GM18868 (cell line): Measurements from ENCODE around the gene RAPGEF6.

Experiments
- ATAC-seq: cut with Tn5 transposase; IDR thresholded peaks from one replicate; pipeline ENCODE4 v1.9.1; 2021; ENCODE audit warnings: mild to moderate bottlenecking, moderate library complexity; ENCODE audit not compliant: unreplicated experiment

Gene RAPGEF6

GRCh38 chr5:131550606-131551005 is 84.4 kb downstream of the RAPGEF6 start:
- no peak for ATAC-seq

DNA sequence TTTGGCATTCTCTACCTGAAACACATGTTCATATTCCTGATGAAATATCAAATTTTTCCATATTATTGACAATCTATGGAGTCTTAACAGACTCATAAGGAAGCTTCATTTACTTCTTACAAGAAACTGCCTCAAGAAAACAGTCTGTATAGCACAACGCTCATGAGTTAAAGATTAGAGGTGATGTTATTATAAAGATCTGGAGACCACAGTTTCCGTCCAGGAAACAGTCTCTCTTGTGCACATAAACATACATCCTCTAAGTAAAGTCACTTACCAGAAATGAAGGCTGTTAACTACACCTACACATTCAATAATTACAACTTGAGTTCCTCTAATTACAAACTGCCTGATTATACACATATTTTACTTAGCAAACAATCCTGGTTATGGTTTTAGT is 86.9 kb downstream of the RAPGEF6 start:
- no peak for ATAC-seq

- no peak for ATAC-seq
Measured at GRCh38 chr5:131545845-131546244, 89.2 kb downstream of the RAPGEF6 start.

DNA sequence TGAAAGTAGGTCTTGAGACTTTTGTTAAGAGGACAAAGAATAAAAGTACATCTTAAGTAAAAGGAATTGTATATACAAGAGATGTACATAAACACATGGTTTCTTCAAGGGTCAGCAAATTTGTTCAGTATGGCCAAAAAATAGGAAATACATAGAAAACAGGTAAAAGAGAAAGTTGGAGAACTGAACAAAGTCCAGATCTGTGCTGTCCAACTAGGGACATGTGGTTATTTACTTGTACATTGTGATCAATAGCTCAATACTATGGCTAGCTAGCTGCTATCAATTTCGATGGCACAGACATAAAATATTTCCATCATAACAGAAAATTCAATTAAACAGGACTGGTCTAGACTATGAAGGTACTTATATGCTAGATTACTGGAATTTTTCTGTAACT is 92.3 kb downstream of the RAPGEF6 start:
- ATAC-seq = no peak

- no peak for ATAC-seq
Measured at GRCh38 chr5:131541762-131542161, 93.3 kb downstream of the RAPGEF6 start.

DNA sequence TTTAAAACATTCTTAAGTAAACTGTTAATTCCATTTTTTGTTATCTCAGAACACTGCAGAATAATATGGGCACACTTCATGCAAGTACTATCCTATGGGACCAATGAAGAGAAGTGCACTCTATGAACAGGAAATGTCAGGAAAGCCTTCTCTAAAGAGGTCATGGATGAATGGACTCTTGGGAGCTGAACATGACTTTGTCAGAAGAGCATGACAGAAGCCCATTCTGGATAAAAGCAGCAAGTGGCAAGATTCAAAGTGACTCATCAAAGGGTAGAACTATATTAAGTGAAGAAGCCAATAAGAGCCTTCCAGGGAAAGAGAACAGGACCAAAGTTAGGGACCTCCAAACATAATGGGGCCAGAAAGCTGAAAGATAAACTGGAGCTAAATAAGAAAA is 94.0 kb downstream of the RAPGEF6 start:
- ATAC-seq = no peak

DNA sequence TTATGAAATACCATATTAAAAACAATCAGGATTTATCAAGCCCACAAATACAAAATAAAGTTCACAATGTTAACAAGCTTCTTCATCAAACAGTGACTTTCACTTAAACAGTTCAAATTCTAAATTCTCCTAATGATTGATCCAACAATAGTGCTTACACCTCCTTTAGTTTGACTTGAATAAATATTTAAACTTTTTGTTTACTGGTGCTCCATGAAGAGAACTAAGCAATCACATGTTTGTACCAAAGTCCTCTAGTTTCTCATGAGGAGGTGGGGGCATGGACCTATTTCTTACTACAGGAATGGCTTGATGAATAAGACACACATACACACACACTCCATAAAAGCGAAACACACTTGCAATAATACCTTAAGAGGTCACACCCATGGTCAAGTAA is 95.8 kb downstream of the RAPGEF6 start:
- no peak for ATAC-seq

DNA sequence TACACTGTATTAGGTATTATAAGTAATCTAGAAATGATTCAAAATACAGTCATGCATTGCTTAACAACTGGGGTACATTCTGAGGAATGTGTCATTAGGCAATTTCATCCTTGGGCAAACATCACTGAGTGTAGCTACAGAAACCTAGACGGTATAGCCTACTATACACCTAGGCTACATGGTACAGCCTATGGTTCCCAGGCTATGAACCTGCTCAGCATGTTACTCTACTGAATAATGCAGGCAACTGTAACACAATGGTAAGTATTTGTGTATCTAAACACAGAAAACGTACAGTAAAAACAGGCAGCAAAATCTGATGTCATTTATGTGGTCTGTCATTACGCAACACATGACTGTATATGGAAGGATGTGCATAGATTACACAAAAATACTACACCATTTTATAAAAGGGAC is 96.8 kb downstream of the RAPGEF6 start:
- ATAC-seq = no peak

DNA sequence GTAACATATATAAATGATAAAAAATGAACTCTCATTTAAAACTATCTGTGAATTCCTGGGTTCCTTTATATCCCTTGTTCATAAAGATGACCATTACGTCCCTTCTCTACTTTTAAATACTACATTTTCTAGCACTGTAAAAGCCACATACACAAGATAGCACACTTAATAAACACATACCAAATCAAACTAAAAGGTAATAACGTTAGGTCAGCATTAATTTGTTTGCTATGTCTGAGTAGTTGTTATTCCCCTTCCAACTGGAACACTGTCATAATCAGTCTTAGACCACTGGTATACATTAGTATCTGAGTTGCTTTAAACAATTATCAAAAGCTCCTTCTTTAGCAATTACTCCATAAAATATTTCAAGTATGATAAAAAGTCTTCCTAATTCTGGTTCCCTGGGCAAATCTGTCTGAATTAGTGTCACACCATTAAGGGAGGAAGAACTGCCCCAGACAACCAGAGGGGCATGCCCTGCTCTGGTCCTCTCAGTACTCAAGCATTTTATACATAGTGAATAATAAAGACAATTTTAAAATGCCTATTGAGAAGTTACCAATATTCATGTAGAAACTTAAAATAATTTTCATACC is 98.1 kb downstream of the RAPGEF6 start:
- ATAC-seq = peak; percentile 9

GRCh38 chr5:131536211-131536826 is 98.7 kb downstream of the RAPGEF6 start:
- peak; percentile 95 for ATAC-seq

DNA sequence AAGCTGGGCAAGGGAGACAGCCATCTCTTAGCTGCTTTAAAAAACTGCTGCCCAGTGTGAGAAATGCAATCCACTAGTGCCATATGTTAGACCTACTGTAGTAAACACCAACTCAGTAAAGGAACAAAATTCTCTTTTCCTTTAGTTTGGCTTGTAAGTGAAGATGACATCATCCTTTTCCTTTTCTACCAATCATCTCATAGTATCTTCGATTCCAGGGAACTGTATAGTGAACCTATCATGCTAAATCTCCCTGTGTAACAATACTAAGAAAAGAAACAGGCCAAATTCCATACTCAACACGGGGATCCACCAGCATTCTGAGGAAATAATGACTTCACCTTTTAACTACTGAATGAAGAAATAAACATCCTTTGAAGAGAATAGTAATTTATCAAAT is 100.1 kb downstream of the RAPGEF6 start:
- ATAC-seq = no peak

- no peak for ATAC-seq
Measured at GRCh38 chr5:131533836-131534235, 101.2 kb downstream of the RAPGEF6 start.

- no peak for ATAC-seq
Measured at GRCh38 chr5:131532031-131532640, 102.9 kb downstream of the RAPGEF6 start.

GRCh38 chr5:131530706-131531331 is 104.2 kb downstream of the RAPGEF6 start:
- no peak for ATAC-seq

GRCh38 chr5:131528682-131529081 is 106.3 kb downstream of the RAPGEF6 start:
- peak; percentile 65 for ATAC-seq

- no peak for ATAC-seq
Measured at GRCh38 chr5:131525805-131526204, 109.2 kb downstream of the RAPGEF6 start.

- no peak for ATAC-seq
Measured at GRCh38 chr5:131524431-131524830, 110.6 kb downstream of the RAPGEF6 start.

DNA sequence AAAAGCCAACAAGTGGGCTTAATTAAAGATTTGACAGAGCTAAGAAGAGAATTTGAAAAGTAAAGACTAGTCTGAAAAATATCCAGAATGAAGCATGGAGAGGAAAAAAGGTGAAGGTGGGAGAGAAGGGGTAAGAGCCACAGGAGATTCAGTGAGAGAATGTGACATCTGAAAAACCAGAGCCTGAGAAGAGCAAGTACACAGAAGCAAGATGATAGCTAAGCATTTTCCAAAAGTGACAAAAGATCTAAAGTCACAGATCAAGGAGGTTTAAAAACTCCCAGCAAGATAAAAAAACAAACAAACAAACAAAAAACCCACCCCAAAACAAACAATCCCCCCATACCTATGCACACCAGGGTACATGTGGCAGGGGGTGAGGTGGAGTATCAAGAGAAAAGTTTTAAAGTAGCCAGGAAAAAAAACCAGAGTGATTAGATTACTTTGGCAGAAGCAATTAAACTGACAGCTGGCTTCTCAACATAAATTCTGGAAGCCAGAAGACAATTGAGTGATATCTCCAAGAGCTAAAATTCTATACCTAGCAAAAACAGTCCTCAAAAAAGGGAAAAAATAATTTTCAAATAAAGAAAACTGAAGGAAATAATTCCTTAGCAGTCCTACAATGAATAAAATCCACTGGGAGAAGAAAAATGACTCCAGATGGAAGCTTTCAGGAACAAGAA is 111.4 kb downstream of the RAPGEF6 start:
- no peak for ATAC-seq

DNA sequence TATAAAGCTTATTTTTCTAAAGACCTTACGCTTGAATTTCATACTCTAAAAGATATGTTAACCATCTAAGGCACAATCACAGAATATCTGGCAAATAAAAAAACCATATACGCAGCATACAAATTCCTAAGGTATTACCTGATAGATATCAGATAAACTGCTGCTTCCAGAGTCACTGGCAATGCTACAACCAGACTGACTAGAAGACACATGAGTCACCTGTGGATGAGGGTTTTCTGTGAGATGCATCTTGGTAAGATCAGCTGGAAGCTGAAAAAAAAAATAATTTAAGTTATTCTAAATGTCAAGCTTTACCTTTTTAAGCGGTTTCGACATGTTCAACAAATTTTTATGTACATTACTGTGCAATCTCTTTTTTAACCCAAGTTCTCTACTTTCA is 113.8 kb downstream of the RAPGEF6 start:
- ATAC-seq = no peak

DNA sequence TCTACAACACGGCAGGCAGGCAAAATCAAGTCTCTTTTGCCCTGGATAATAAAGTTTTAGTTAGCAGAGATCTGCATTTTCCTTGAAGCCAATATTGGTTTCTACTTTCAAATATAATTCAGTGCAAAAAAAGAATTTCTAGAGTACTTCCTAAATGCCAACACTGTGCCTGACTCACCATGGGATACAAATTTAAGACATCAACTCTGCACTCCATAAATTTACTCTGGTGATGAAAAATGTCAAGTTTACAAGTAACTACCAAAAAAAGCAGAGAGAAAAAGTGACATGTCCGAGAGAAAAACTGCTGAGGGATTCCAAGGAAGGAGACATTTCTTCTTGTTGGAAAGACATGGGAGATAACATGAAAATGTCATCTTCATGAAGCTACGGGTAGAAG is 119.7 kb downstream of the RAPGEF6 start:
- no peak for ATAC-seq
